ENCODE results near the gene CPTP.

DNA sequence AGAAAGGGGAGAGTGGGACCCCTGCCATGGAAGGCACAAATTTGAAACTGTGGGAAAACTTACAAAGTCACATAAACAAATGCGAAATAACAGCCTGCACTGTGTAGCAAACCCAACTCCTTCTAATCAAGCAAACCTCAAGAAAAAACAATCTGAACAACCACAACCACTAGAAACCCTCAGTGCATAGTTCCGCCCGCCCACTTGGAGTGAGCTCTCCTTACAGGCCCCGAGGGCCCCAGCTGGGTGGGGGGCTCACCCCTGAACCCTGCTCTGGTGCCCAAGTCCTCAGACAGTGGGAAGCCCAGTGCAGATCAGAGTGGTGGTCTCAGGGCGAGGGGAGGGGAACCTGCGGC lies 34.7 kb downstream of the CPTP start:
- TF ChIP-seq, protein P1, sequence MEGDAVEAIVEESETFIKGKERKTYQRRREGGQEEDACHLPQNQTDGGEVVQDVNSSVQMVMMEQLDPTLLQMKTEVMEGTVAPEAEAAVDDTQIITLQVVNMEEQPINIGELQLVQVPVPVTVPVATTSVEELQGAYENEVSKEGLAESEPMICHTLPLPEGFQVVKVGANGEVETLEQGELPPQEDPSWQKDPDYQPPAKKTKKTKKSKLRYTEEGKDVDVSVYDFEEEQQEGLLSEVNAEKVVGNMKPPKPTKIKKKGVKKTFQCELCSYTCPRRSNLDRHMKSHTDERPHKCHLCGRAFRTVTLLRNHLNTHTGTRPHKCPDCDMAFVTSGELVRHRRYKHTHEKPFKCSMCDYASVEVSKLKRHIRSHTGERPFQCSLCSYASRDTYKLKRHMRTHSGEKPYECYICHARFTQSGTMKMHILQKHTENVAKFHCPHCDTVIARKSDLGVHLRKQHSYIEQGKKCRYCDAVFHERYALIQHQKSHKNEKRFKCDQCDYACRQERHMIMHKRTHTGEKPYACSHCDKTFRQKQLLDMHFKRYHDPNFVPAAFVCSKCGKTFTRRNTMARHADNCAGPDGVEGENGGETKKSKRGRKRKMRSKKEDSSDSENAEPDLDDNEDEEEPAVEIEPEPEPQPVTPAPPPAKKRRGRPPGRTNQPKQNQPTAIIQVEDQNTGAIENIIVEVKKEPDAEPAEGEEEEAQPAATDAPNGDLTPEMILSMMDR (IDR thresholded peaks at IDR 0.05) = no peak
- no peak for TF ChIP-seq EZH2 (IDR thresholded peaks at IDR 0.05; ENCODE audit: borderline replicate concordance, insufficient read depth, low read depth, low read length, poor library complexity, severe bottlenecking)
